LHCN-M2 (cell line): ENCODE results near the gene RNPS1. TPM values are rescaled to one million over a fixed set of nuclear protein-coding genes. Genes with fewer than 3 reads are reported as not detected.
A peak's percentile ranks its signal among the peaks of the same experiment; 100 is the strongest.

Experiments
- DNase-seq: peaks from one replicate; pipeline ENCODE4 v3.0.0-alpha.2; 2012; ENCODE audit warnings: low read depth
- polyA plus RNA-seq: library from polyadenylated mRNA; unstranded; fragments of >200 nt; gene quantifications from one replicate; pipeline ENCODE4 v1.2.1, GENCODE V29; 2012; ENCODE audit warnings: missing spikeins
- total RNA-seq: library from RNA; depleted of rRNA; stranded (reverse); fragments of >200 nt; gene quantifications from 2 replicates; pipeline ENCODE4 v1.2.3, GENCODE V29; 2014; rRNA removed

RNPS1 gene
- 175 and 178 TPM in 2 replicates for total RNA-seq
- polyA plus RNA-seq, result 154 TPM

- DNase-seq, result peak; percentile 93
These were observed at the start of gene RNPS1 for GRCh38 chr16:2267913-2268666. RNPS1 (minus strand) TSS chr16:2268126; CDS start chr16:2264643, 3,483 bp downstream.

GRCh38 chr16:2317231-2318020 is 49.5 kb upstream of the RNPS1 start:
- DNase-seq, result no peak

GRCh38 chr16:2308089-2308962 is 40.4 kb upstream of the RNPS1 start:
- no peak for DNase-seq

GRCh38 chr16:2299915-2300192 is 31.9 kb upstream of the RNPS1 start:
- DNase-seq, result no peak

GRCh38 chr16:2299121-2299914 is 31.4 kb upstream of the RNPS1 start:
- DNase-seq, result no peak

GRCh38 chr16:2298621-2299020 is 30.7 kb upstream of the RNPS1 start:
- DNase-seq, result no peak

GRCh38 chr16:2297506-2297860 is 29.6 kb upstream of the RNPS1 start:
- DNase-seq, result no peak

- DNase-seq, result peak; percentile 59
These were observed 29.0 kb upstream of the RNPS1 start for GRCh38 chr16:2296661-2297505.

GRCh38 chr16:2295056-2295798 is 27.3 kb upstream of the RNPS1 start:
- DNase-seq, result no peak

GRCh38 chr16:2292221-2292620 is 24.3 kb upstream of the RNPS1 start:
- no peak for DNase-seq

- DNase-seq, result no peak
These were observed 21.4 kb upstream of the RNPS1 start for GRCh38 chr16:2289282-2289681.

- no peak for DNase-seq
These were observed 20.8 kb upstream of the RNPS1 start for GRCh38 chr16:2288726-2289125.

GRCh38 chr16:2287916-2288547 is 20.1 kb upstream of the RNPS1 start:
- DNase-seq, result no peak

GRCh38 chr16:2286550-2286949 is 18.6 kb upstream of the RNPS1 start:
- DNase-seq, result no peak

- no peak for DNase-seq
These were observed 17.8 kb upstream of the RNPS1 start for GRCh38 chr16:2285731-2286191.

GRCh38 chr16:2284797-2285576 is 17.1 kb upstream of the RNPS1 start:
- no peak for DNase-seq

- DNase-seq, result no peak
These were observed 16.3 kb upstream of the RNPS1 start for GRCh38 chr16:2284001-2284770.
